ENCODE measurements around the gene AK8.

DNA sequence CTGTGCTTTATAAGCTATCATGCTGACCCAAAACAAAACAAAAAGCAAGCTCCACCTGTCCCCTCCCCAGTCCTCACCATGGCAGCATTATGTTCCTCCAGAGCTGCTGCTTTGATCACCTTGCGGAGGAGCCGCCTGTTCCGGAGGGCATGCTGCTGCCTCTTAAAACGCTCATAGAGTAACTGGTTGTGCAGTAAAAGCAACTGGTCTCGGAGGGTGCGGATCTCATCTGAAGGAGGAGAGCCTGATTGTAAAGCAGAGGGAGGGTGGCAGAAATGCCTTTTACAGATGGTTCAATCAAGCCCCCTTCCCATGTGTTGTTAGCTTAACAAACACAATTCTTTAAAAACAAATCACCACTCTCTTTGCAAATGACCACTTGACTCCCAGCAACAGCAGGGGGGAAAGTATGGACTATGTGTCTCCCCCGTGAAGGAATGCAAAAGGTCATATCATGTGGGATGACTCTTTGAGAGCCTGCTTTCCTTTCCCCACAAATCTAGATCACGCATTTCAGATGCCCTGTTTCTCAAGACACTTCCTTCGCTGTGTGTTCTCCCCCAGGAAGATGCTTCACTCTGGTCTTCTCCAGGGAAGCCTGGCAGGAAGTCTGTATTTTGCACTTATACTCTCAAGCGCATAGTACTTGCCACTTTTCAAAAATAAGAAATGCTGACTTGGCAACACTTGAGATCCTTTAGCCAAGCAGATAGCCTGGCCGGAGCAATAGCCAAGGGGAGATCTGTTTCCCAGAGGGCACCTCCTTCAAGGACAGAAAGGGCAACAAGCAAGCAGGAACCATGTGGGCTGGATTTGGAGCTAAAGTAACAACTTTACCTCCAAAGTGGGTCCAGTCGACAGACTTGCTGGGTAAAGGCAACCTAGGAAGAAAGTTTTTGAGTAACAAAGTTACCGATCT, 25.7 kb upstream of the AK8 start:
- TF ChIP-seq, protein P1, sequence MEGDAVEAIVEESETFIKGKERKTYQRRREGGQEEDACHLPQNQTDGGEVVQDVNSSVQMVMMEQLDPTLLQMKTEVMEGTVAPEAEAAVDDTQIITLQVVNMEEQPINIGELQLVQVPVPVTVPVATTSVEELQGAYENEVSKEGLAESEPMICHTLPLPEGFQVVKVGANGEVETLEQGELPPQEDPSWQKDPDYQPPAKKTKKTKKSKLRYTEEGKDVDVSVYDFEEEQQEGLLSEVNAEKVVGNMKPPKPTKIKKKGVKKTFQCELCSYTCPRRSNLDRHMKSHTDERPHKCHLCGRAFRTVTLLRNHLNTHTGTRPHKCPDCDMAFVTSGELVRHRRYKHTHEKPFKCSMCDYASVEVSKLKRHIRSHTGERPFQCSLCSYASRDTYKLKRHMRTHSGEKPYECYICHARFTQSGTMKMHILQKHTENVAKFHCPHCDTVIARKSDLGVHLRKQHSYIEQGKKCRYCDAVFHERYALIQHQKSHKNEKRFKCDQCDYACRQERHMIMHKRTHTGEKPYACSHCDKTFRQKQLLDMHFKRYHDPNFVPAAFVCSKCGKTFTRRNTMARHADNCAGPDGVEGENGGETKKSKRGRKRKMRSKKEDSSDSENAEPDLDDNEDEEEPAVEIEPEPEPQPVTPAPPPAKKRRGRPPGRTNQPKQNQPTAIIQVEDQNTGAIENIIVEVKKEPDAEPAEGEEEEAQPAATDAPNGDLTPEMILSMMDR (conservative IDR thresholded peaks at IDR 0.05; ENCODE audit: low read length) = no peak
- TF ChIP-seq EZH2phosphoT487 (IDR thresholded peaks at IDR 0.05; ENCODE audit: borderline replicate concordance, low read depth, low read length) = no peak

Data from OCI-LY7 (cell line).